Vagina (tissue), 2 donors: ENCODE results near the gene KRTAP10-6. TPM values are rescaled to one million over a fixed set of nuclear protein-coding genes. Genes with fewer than 3 reads are reported as not detected.
"Not testable (repeated sequence)": the region's sequence is repeated elsewhere in the genome, so short reads cannot be mapped to it uniquely, and the experiment has no call there.

ENCODE experiments used
- DNase-seq, 2 donors: peaks; one replicate each; pipeline ENCODE4 v3.0.0-alpha.2; 2017; ENCODE audit errors: extremely low spot score in 2 of 2
- H3K27ac ChIP-seq: fragments of 200-600 bp; sonication (generic); one replicate; pipeline ENCODE4 v1.5.1; 2019
- H3K27me3 ChIP-seq: fragments of 200-600 bp; sonication (generic); one replicate; pipeline ENCODE4 v1.5.1; 2019
- H3K36me3 ChIP-seq, 2 donors: fragments of 200-600 bp; sonication (generic); one replicate each; pipeline ENCODE4 v1.5.1; 2017 to 2019
- H3K4me1 ChIP-seq: fragments of 200-600 bp; sonication (generic); one replicate; pipeline ENCODE4 v1.5.1; 2019
- H3K4me3 ChIP-seq, 2 donors: fragments of 200-600 bp; sonication (generic); 1 replicate in 1 of 2; 2 replicates in 1 of 2; pipeline ENCODE4 v1.5.1; 2016 to 2019
- H3K9me3 ChIP-seq: fragments of 200-600 bp; sonication (generic); one replicate; pipeline ENCODE4 v1.5.1; 2019
- CTCF ChIP-seq, 3 experiments: fragments of 450-650 bp in 2 of 3; fragments of 200-600 bp in 1 of 3; sonication (generic) in 1 of 3; IDR thresholded peaks; one replicate each; pipeline ENCODE4 v1.5.1; 2017 to 2019; ENCODE audit warnings: antibody characterized with exemption in 3 of 3, mild to moderate bottlenecking in 2 of 3, moderate library complexity in 2 of 3
- POLR2A ChIP-seq, 2 donors: fragments of 450-650 bp; IDR thresholded peaks; one replicate each; pipeline ENCODE4 v1.6.1; 2017; ENCODE audit warnings: antibody characterized with exemption in 2 of 2, mild to moderate bottlenecking in 2 of 2, moderate library complexity in 2 of 2
- POLR2AphosphoS5 ChIP-seq, 2 donors: sonication (generic); formaldehyde crosslinking; IDR thresholded peaks; one replicate each; pipeline ENCODE4 v1.9.0; 2017; ENCODE audit warnings: antibody characterized with exemption in 2 of 2, mild to moderate bottlenecking in 2 of 2, low read depth in 1 of 2; ENCODE audit not compliant: insufficient read depth in 1 of 2
- intact Hi-C: fragments of 100-400 bp; cut with DNase I; formaldehyde crosslinking; loops from one replicate; pipeline ENCODE4 v1.15.1; 2023
- total RNA-seq: library from RNA; depleted of rRNA; stranded (reverse); fragments of >200 nt; gene quantifications from one replicate; pipeline ENCODE4 v1.2.3, GENCODE V29; 2016

Gene KRTAP10-6
- total RNA-seq, 1 donor from 2014 or later = not detected

- Histone ChIP-seq H3K9me3 (no peaks in the 10 kb centered on the region), H3K4me3 (no peak overlapping the region), H3K36me3 (no peaks in the 10 kb centered on the region), H3K27me3 (no peaks in the 10 kb centered on the region), H3K4me1 (no peaks in the 10 kb centered on the region), H3K27ac (no peak overlapping the region)
- TF ChIP-seq POLR2AphosphoS5 (IDR thresholded peaks at IDR 0.05; ENCODE audit: insufficient read depth in 1 of 2, low read depth in 1 of 2) = no peak
- TF ChIP-seq POLR2A (IDR thresholded peaks at IDR 0.05) = no peak
- no peak for TF ChIP-seq CTCF (IDR thresholded peaks at IDR 0.05)
- intact Hi-C loops = no loop called here
- peak; percentile 64 to 84 for DNase-seq
Observed at GRCh38 chr21:44552136-44552535, 40.2 kb downstream of the KRTAP10-6 start.

- H3K4me3 ChIP-seq = no peak within 1 kb of the TSS
- H3K9me3 ChIP-seq = no peaks in the 10 kb centered on the region
- TF ChIP-seq POLR2AphosphoS5 (IDR thresholded peaks at IDR 0.05; ENCODE audit: insufficient read depth in 1 of 2, low read depth in 1 of 2) = no peak
- TF ChIP-seq CTCF (IDR thresholded peaks at IDR 0.05) = no peak
- no peak for TF ChIP-seq POLR2A (IDR thresholded peaks at IDR 0.05)
- H3K27me3 ChIP-seq = no peaks in the 10 kb centered on the region
- peak; percentile 67 for DNase-seq
- no peak within 1 kb of the TSS for H3K27ac ChIP-seq
- no peaks in the 10 kb centered on the region for H3K4me1 ChIP-seq
- H3K36me3 ChIP-seq = no peaks in the 10 kb centered on the region
- intact Hi-C loops = no loop called here
Observed at GRCh38 chr21:44551340-44551961, 40.9 kb downstream of the KRTAP10-6 start, which contains the start of gene KRTAP10-2. Gene KRTAP10-2, minus strand, starts transcription at chr21:44551505. Its CDS starts 47 bp downstream, at chr21:44551458.

- Histone ChIP-seq H3K27me3 (no peaks in the 10 kb centered on the region), H3K36me3 (no peaks in the 10 kb centered on the region), H3K27ac (no peak overlapping the region), H3K4me1 (no peaks in the 10 kb centered on the region), H3K9me3 (no peaks in the 10 kb centered on the region), H3K4me3 (no peak overlapping the region)
- DNase-seq = peak; percentile 60 to 61
- TF ChIP-seq POLR2A (IDR thresholded peaks at IDR 0.05) = no peak
- TF ChIP-seq CTCF (IDR thresholded peaks at IDR 0.05) = no peak
- no peak for TF ChIP-seq POLR2AphosphoS5 (IDR thresholded peaks at IDR 0.05; ENCODE audit: insufficient read depth in 1 of 2, low read depth in 1 of 2)
- intact Hi-C loops = no loop called here
Observed at GRCh38 chr21:44550807-44551206, 41.5 kb downstream of the KRTAP10-6 start.

- H3K4me3 ChIP-seq, H3K27me3 ChIP-seq, H3K27ac ChIP-seq, intact Hi-C loops, H3K36me3 ChIP-seq, H3K4me1 ChIP-seq, H3K9me3 ChIP-seq: not testable (repeated sequence)
- DNase-seq = peak; percentile 32 to 93
Observed at GRCh38 chr21:44550285-44550684, 42.0 kb downstream of the KRTAP10-6 start.

- Histone ChIP-seq H3K27me3 (no peaks in the 10 kb centered on the region), H3K27ac (no peak overlapping the region), H3K4me1 (no peaks in the 10 kb centered on the region), H3K4me3 (no peak overlapping the region), H3K36me3 (no peaks in the 10 kb centered on the region), H3K9me3 (no peaks in the 10 kb centered on the region)
- peak; percentile 34 to 77 for DNase-seq
- intact Hi-C loops = no loop called here
- no peak for TF ChIP-seq CTCF (IDR thresholded peaks at IDR 0.05)
- TF ChIP-seq POLR2A (IDR thresholded peaks at IDR 0.05) = no peak
- no peak for TF ChIP-seq POLR2AphosphoS5 (IDR thresholded peaks at IDR 0.05; ENCODE audit: insufficient read depth in 1 of 2, low read depth in 1 of 2)
Observed at GRCh38 chr21:44549525-44550211, 42.6 kb downstream of the KRTAP10-6 start.
